HEK293 (cell line): ENCODE measurements around the gene ENAH.

Source experiments
- KLF1 ChIP-seq: fragments of 450-650 bp; formaldehyde crosslinking; IDR thresholded peaks from 2 replicates; pipeline ENCODE4 v1.5.1; 2016; ENCODE audit warnings: missing biosample characterization, missing genetic modification characterization
- SP3 ChIP-seq: fragments of 450-650 bp; formaldehyde crosslinking; IDR thresholded peaks from 2 replicates; pipeline ENCODE4 v1.5.1; 2016; ENCODE audit warnings: missing biosample characterization, missing genetic modification characterization
- SP7 ChIP-seq: fragments of 450-650 bp; formaldehyde crosslinking; IDR thresholded peaks from 2 replicates; pipeline ENCODE4 v1.5.1; 2016; ENCODE audit warnings: missing biosample characterization, missing genetic modification characterization
- TSHZ1 ChIP-seq: fragments of 450-650 bp; formaldehyde crosslinking; IDR thresholded peaks from 2 replicates; pipeline ENCODE4 v1.5.1; 2016; ENCODE audit warnings: missing biosample characterization, missing genetic modification characterization, borderline replicate concordance
- ZBTB10 ChIP-seq: fragments of 450-650 bp; formaldehyde crosslinking; IDR thresholded peaks from 2 replicates; pipeline ENCODE4 v1.5.1; 2016; ENCODE audit warnings: missing biosample characterization, missing genetic modification characterization
- ZBTB11 ChIP-seq: fragments of 450-650 bp; formaldehyde crosslinking; conservative IDR thresholded peaks from 2 replicates; pipeline ENCODE4 v1.5.1; 2016; ENCODE audit warnings: low read depth, missing biosample characterization, missing genetic modification characterization
- ZBTB26 ChIP-seq: fragments of 450-650 bp; formaldehyde crosslinking; optimal IDR thresholded peaks from 2 replicates; pipeline ENCODE3; 2016; ENCODE audit warnings: missing biosample characterization, mild to moderate bottlenecking, missing genetic modification characterization
- ZEB2 ChIP-seq: fragments of 450-650 bp; formaldehyde crosslinking; IDR thresholded peaks from 2 replicates; pipeline ENCODE4 v1.5.1; 2016; ENCODE audit warnings: missing biosample characterization, missing genetic modification characterization
- ZNF132 ChIP-seq: fragments of 450-650 bp; formaldehyde crosslinking; IDR thresholded peaks from 2 replicates; pipeline ENCODE4 v1.5.1; 2017; ENCODE audit warnings: missing biosample characterization, missing genetic modification characterization, borderline replicate concordance
- ZNF2 ChIP-seq: fragments of 450-650 bp; formaldehyde crosslinking; IDR thresholded peaks from 2 replicates; pipeline ENCODE4 v1.5.1; 2016; ENCODE audit warnings: missing biosample characterization, missing genetic modification characterization
- ZNF202 ChIP-seq: fragments of 450-650 bp; formaldehyde crosslinking; IDR thresholded peaks from 2 replicates; pipeline ENCODE4 v1.5.1; 2016; ENCODE audit warnings: missing biosample characterization, missing genetic modification characterization, borderline replicate concordance
- ZNF362 ChIP-seq: fragments of 450-650 bp; formaldehyde crosslinking; IDR thresholded peaks from 2 replicates; pipeline ENCODE4 v1.5.1; 2016; ENCODE audit warnings: missing biosample characterization, missing genetic modification characterization
- ZNF433 ChIP-seq: fragments of 450-650 bp; formaldehyde crosslinking; IDR thresholded peaks from 2 replicates; pipeline ENCODE4 v1.5.1; 2016; ENCODE audit warnings: missing biosample characterization, missing genetic modification characterization, low read depth
- ZNF514 ChIP-seq: fragments of 450-650 bp; formaldehyde crosslinking; IDR thresholded peaks from 2 replicates; pipeline ENCODE4 v1.5.1; 2016; ENCODE audit warnings: missing biosample characterization, missing genetic modification characterization
- ZNF529 ChIP-seq: fragments of 450-650 bp; formaldehyde crosslinking; IDR thresholded peaks from 2 replicates; pipeline ENCODE4 v1.5.1; 2017; ENCODE audit warnings: missing genetic modification characterization, missing biosample characterization; ENCODE audit not compliant: insufficient replicate concordance
- ZNF558 ChIP-seq: fragments of 450-650 bp; formaldehyde crosslinking; IDR thresholded peaks from 2 replicates; pipeline ENCODE4 v1.5.1; 2016; ENCODE audit warnings: missing biosample characterization, missing genetic modification characterization
- ZNF623 ChIP-seq: fragments of 450-650 bp; formaldehyde crosslinking; IDR thresholded peaks from 2 replicates; pipeline ENCODE4 v1.5.1; 2016; ENCODE audit warnings: missing biosample characterization, missing genetic modification characterization
- ZNF639 ChIP-seq: fragments of 450-650 bp; formaldehyde crosslinking; IDR thresholded peaks from 2 replicates; pipeline ENCODE4 v1.5.1; 2016; ENCODE audit warnings: missing biosample characterization, missing genetic modification characterization
- ZNF692 ChIP-seq: fragments of 450-650 bp; formaldehyde crosslinking; IDR thresholded peaks from 2 replicates; pipeline ENCODE4 v1.5.1; 2016; ENCODE audit warnings: missing biosample characterization, missing genetic modification characterization
- ZNF830 ChIP-seq: fragments of 450-650 bp; IDR thresholded peaks from 2 replicates; pipeline ENCODE4 v1.5.0; 2018; ENCODE audit warnings: missing biosample characterization, missing genetic modification characterization, low read depth, mild to moderate bottlenecking, moderate library complexity
- ZXDB ChIP-seq: fragments of 450-650 bp; formaldehyde crosslinking; IDR thresholded peaks from 2 replicates; pipeline ENCODE4 v1.5.1; 2016; ENCODE audit warnings: missing biosample characterization, missing genetic modification characterization

The ENAH gene

GRCh38 chr1:225498549-225499136 is 154.3 kb downstream of the ENAH start (continued):
- TF ChIP-seq TSHZ1 (tag by site-specific recombination) (0 out of 2 replicates have a peak, but pooled peaks have one; percentile 27), ZNF433 (tag by site-specific recombination) (no peak), KLF1 (tag by site-specific recombination) (no peak), ZBTB11 (tag by site-specific recombination) (no peak), ZNF529 (no peak), ZNF558 (no peak), ZNF514 (tag by site-specific recombination) (no peak), ZNF202 (tag by site-specific recombination) (no peak), ZBTB10 (tag by site-specific recombination) (no peak), ZNF639 (tag by site-specific recombination) (no peak), SP7 (tag by site-specific recombination) (no peak; the same call in 1 of the 2 replicates), ZNF2 (tag by site-specific recombination) (no peak), ZBTB26 (tag by site-specific recombination) (no peak), ZNF132 (tag by site-specific recombination) (no peak), ZEB2 (tag by site-specific recombination) (peak; percentile 58), ZNF830 (tag by site-specific recombination) (no peak), SP3 (tag by site-specific recombination) (0 out of 2 replicates have a peak, but pooled peaks have one; percentile 11), ZNF623 (no peak), ZXDB (tag by site-specific recombination) (no peak), ZNF362 (tag by site-specific recombination) (no peak), ZNF692 (tag by site-specific recombination) (no peak)
